ENCODE measurements around the gene AGK.

The AGK gene

DNA sequence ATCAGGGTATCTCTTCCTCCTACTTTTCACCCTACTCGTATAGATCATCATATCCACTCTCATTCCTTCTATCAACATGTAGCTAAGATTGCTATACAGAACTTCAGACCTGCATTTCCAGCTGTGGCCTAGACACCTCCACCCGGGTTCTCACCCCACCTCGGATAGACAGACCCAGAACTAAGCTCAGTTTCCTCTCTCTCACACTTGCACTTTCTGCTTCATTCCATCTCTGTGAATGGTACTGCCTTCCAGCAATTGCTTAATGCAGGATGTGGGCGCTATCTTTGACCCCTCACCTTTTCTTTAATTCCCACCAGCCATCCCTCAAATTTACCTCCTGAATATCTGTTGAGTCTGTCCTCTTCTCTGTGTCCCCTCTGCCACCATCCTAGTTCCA, 35.7 kb downstream of the AGK start:
- Histone ChIP-seq H3K27ac (ENCODE audit: insufficient read depth, low read depth, low read length, poor library complexity, severe bottlenecking) (no peak overlapping the region), H3K4me3 (ENCODE audit: insufficient read depth, low read depth, low read length) (no peak overlapping the region), H3K9me3 (ENCODE audit: control insufficient read depth, low read length) (no peaks in the 10 kb centered on the region), H3K4me1 (ENCODE audit: control insufficient read depth, insufficient read depth, low read length) (peaks cover 2% of the 10 kb centered on the region), H3K27me3 (ENCODE audit: control insufficient read depth, insufficient read depth, low read length, poor library complexity, severe bottlenecking) (no peaks in the 10 kb centered on the region), H3K36me3 (ENCODE audit: control insufficient read depth, insufficient read depth, low read length) (no peaks in the 10 kb centered on the region)
- 91% methylated on average over 4 of the region's 4 CpGs for WGBS, 2 experiments

- WGBS, 2 experiments = 88 to 89% methylated on average over 4 of the region's 4 CpGs
- no peak overlapping the region for H3K27ac ChIP-seq (ENCODE audit: insufficient read depth, low read depth, low read length, poor library complexity, severe bottlenecking)
Observed at GRCh38 chr7:141587304-141587703, 36.1 kb downstream of the AGK start.

DNA sequence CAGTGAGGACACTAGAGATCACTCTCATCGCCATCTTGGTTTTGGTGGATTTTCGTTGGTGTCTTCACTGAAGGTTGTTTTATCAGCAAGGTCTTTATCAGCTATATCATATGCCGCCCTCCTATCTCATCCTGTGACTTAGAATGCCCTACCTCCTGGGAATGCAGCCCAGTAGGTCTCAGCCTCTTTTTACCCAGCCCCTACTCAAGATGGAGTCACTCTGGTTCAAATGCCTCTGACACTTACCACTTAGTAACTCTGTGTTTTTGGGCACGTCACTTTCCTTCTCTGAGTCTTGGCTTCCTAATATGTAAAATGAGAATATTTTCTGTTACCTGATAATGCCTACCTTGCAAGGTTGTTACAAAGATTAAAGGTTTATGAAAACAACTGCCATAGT, 37.7 kb downstream of the AGK start:
- H3K4me1 ChIP-seq (ENCODE audit: control insufficient read depth, insufficient read depth, low read length) = peaks cover 2% of the 10 kb centered on the region
- H3K9me3 ChIP-seq (ENCODE audit: control insufficient read depth, low read length) = no peaks in the 10 kb centered on the region
- no peaks in the 10 kb centered on the region for H3K36me3 ChIP-seq (ENCODE audit: control insufficient read depth, insufficient read depth, low read length)
- no peak overlapping the region for H3K27ac ChIP-seq (ENCODE audit: insufficient read depth, low read depth, low read length, poor library complexity, severe bottlenecking)
- WGBS, 2 experiments = 98% methylated on average over 4 of the region's 4 CpGs
- H3K27me3 ChIP-seq (ENCODE audit: control insufficient read depth, insufficient read depth, low read length, poor library complexity, severe bottlenecking) = no peaks in the 10 kb centered on the region
- no peak overlapping the region for H3K4me3 ChIP-seq (ENCODE audit: insufficient read depth, low read depth, low read length)

More at GRCh38 chr7:141587304-141587703, 36.1 kb downstream of the AGK start:
- H3K36me3 ChIP-seq (ENCODE audit: control insufficient read depth, insufficient read depth, low read length) = no peaks in the 10 kb centered on the region
- H3K27me3 ChIP-seq (ENCODE audit: control insufficient read depth, insufficient read depth, low read length, poor library complexity, severe bottlenecking) = no peaks in the 10 kb centered on the region
- H3K4me3 ChIP-seq (ENCODE audit: insufficient read depth, low read depth, low read length) = no peak overlapping the region
- H3K9me3 ChIP-seq (ENCODE audit: control insufficient read depth, low read length) = no peaks in the 10 kb centered on the region
- peaks cover 2% of the 10 kb centered on the region for H3K4me1 ChIP-seq (ENCODE audit: control insufficient read depth, insufficient read depth, low read length)

- 93 to 96% methylated on average over 3 of the region's 3 CpGs for WGBS, 2 experiments
- Histone ChIP-seq H3K4me1 (ENCODE audit: control insufficient read depth, insufficient read depth, low read length) (peaks cover 2% of the 10 kb centered on the region), H3K27me3 (ENCODE audit: control insufficient read depth, insufficient read depth, low read length, poor library complexity, severe bottlenecking) (no peaks in the 10 kb centered on the region), H3K4me3 (ENCODE audit: insufficient read depth, low read depth, low read length) (no peak overlapping the region), H3K9me3 (ENCODE audit: control insufficient read depth, low read length) (no peaks in the 10 kb centered on the region), H3K27ac (ENCODE audit: insufficient read depth, low read depth, low read length, poor library complexity, severe bottlenecking) (no peak overlapping the region), H3K36me3 (ENCODE audit: control insufficient read depth, insufficient read depth, low read length) (no peaks in the 10 kb centered on the region)
Observed at GRCh38 chr7:141590071-141590470, 38.9 kb downstream of the AGK start.

- Histone ChIP-seq H3K4me1 (ENCODE audit: control insufficient read depth, insufficient read depth, low read length) (peaks cover 2% of the 10 kb centered on the region), H3K27me3 (ENCODE audit: control insufficient read depth, insufficient read depth, low read length, poor library complexity, severe bottlenecking) (no peaks in the 10 kb centered on the region), H3K27ac (ENCODE audit: insufficient read depth, low read depth, low read length, poor library complexity, severe bottlenecking) (no peak overlapping the region), H3K4me3 (ENCODE audit: insufficient read depth, low read depth, low read length) (no peak overlapping the region), H3K9me3 (ENCODE audit: control insufficient read depth, low read length) (no peaks in the 10 kb centered on the region), H3K36me3 (ENCODE audit: control insufficient read depth, insufficient read depth, low read length) (no peaks in the 10 kb centered on the region)
- WGBS, 2 experiments = 94 to 95% methylated on average over 3 of the region's 3 CpGs
Observed at GRCh38 chr7:141590666-141591065, 39.5 kb downstream of the AGK start.

DNA sequence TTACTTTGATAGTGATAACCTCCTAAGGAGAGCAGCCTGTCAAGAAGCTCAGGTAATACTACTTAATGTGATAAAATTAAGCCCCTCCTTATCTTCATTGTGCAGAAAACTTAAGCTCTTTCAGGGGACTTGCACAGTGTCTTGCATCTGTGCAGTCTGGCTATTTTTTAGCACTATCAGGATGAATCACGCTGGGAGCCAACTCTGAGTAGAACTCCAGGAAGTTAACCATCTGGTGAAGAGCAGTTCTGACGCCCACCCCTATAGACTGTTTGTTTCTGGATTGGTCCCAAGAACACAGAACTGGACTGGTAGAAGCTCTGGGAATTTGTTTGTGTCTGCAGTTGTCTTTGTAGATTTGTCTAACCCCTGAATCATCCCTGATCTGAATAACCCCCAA, 41.9 kb downstream of the AGK start:
- Histone ChIP-seq H3K9me3 (ENCODE audit: control insufficient read depth, low read length) (no peaks in the 10 kb centered on the region), H3K4me1 (ENCODE audit: control insufficient read depth, insufficient read depth, low read length) (no peaks in the 10 kb centered on the region), H3K4me3 (ENCODE audit: insufficient read depth, low read depth, low read length) (no peak overlapping the region), H3K27ac (ENCODE audit: insufficient read depth, low read depth, low read length, poor library complexity, severe bottlenecking) (no peak overlapping the region), H3K36me3 (ENCODE audit: control insufficient read depth, insufficient read depth, low read length) (no peaks in the 10 kb centered on the region), H3K27me3 (ENCODE audit: control insufficient read depth, insufficient read depth, low read length, poor library complexity, severe bottlenecking) (no peaks in the 10 kb centered on the region)
- WGBS, 2 experiments = 92 to 93% methylated on average over 2 of the region's 2 CpGs

DNA sequence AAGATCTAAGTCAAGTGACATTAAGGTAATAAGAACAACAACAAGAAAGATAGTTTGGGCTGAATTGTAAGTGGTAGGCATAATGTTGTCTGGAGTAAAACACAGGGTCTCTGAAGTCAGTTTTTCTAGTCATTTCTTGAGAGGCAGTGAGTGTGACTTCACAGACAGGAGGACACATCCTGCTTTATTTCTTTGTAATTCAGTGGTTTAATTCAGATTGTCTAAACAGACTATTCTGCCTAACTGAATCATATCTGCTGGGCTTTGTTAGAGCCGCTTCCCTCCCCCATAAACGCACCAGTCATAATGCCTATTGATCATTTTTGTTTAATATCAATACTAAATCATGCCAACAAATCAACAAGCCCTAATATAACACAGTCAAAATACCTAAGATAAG, 46.8 kb downstream of the AGK start:
- no peak overlapping the region for H3K27ac ChIP-seq (ENCODE audit: insufficient read depth, low read depth, low read length, poor library complexity, severe bottlenecking)
- H3K36me3 ChIP-seq (ENCODE audit: control insufficient read depth, insufficient read depth, low read length) = no peaks in the 10 kb centered on the region
- WGBS, 2 experiments = 94 to 100% methylated on average over 2 of the region's 2 CpGs
- H3K4me3 ChIP-seq (ENCODE audit: insufficient read depth, low read depth, low read length) = no peak overlapping the region
- H3K27me3 ChIP-seq (ENCODE audit: control insufficient read depth, insufficient read depth, low read length, poor library complexity, severe bottlenecking) = no peaks in the 10 kb centered on the region
- no peaks in the 10 kb centered on the region for H3K4me1 ChIP-seq (ENCODE audit: control insufficient read depth, insufficient read depth, low read length)
- H3K9me3 ChIP-seq (ENCODE audit: control insufficient read depth, low read length) = no peaks in the 10 kb centered on the region

DNA sequence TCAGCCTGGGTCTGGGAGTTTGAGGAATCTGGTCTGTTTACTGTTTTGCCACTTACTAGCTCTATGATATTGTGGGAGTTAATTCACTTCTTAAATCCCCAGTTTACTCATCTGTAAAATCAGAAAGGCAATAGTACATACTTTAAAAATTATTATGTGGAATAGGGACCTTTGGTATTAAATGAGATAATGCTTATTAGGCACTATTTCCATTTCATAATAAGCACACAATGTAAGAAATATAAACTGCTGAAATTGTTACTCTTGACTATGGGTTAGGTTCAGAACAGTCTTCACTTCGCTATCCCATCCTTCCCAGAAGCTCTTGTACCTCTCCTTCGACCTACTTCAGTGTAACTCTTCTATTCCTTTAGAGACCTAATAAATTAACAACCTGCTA, 47.2 kb downstream of the AGK start:
- 96 to 100% methylated on average over 2 of the region's 2 CpGs for WGBS, 2 experiments
- no peak overlapping the region for H3K27ac ChIP-seq (ENCODE audit: insufficient read depth, low read depth, low read length, poor library complexity, severe bottlenecking)
- H3K4me1 ChIP-seq (ENCODE audit: control insufficient read depth, insufficient read depth, low read length) = no peaks in the 10 kb centered on the region
- H3K9me3 ChIP-seq (ENCODE audit: control insufficient read depth, low read length) = no peaks in the 10 kb centered on the region
- no peaks in the 10 kb centered on the region for H3K27me3 ChIP-seq (ENCODE audit: control insufficient read depth, insufficient read depth, low read length, poor library complexity, severe bottlenecking)
- no peak overlapping the region for H3K4me3 ChIP-seq (ENCODE audit: insufficient read depth, low read depth, low read length)
- H3K36me3 ChIP-seq (ENCODE audit: control insufficient read depth, insufficient read depth, low read length) = no peaks in the 10 kb centered on the region

DNA sequence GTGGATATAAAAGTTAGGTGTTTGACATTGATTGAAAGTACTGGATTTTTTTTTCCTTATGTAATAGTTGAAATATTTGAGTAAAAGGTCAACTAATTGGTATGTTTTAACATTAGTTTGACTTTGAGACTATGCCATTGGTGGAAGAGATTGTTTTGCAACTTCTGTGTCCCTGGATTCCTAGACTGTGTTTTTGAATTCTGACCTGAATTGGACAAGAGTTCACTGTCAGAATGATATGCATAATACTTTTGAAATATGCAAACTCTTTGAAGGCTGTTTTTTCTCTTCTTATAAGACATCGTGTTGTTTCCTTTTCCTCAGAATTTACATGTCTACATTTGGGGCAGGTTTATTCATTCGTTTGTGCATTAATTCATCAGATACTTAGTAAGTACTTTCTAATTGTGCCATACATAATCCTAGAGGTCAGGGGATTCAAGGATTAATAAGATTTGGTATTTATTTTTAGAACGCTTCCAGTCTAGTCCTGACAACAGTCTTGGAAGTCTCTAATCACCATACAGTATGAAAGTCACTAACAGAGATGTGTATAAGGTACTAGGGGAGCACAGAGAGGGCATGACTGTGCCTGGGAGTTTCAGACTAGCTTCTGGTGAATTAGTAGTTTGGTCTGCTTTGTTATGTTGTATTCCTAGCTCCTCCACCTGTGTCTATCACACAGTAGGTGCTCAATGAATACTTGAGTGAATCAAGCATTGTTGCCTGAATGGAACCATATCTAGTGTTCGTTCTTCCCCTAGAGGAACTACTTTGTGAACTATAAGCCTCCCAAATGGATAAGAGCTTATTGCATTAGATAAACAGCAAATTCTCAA, 49.2 kb downstream of the AGK start:
- H3K4me1 ChIP-seq (ENCODE audit: control insufficient read depth, insufficient read depth, low read length) = no peaks in the 10 kb centered on the region
- no peaks in the 10 kb centered on the region for H3K9me3 ChIP-seq (ENCODE audit: control insufficient read depth, low read length)
- no peak overlapping the region for H3K4me3 ChIP-seq (ENCODE audit: insufficient read depth, low read depth, low read length)
- no peak overlapping the region for H3K27ac ChIP-seq (ENCODE audit: insufficient read depth, low read depth, low read length, poor library complexity, severe bottlenecking)
- H3K36me3 ChIP-seq (ENCODE audit: control insufficient read depth, insufficient read depth, low read length) = no peaks in the 10 kb centered on the region
- no peaks in the 10 kb centered on the region for H3K27me3 ChIP-seq (ENCODE audit: control insufficient read depth, insufficient read depth, low read length, poor library complexity, severe bottlenecking)
- WGBS, 2 experiments = 91 to 96% methylated on average over 2 to 3 of the region's 4 CpGs

DNA sequence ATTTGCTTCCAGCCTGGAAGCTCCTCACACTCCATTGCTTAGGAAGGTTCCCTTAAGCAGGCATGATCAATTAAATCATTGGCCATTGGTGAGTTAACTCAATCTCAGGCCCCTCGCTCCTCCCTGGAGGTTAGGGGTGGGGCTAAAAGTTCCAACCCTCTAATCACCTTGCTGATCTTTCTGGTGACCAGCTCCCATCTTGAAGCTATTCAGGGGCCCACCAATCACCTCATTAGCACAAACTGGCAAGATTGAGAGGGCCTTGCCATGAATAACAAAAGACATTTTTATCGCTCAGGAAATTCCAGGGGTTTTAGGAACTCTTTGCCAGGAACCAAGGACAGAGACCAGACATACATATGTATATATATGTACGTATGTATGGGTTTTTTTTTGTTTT, 58.4 kb downstream of the AGK start:
- H3K4me1 ChIP-seq (ENCODE audit: control insufficient read depth, insufficient read depth, low read length) = no peaks in the 10 kb centered on the region
- peaks cover 16% of the 10 kb centered on the region for H3K36me3 ChIP-seq (ENCODE audit: control insufficient read depth, insufficient read depth, low read length)
- H3K9me3 ChIP-seq (ENCODE audit: control insufficient read depth, low read length) = no peaks in the 10 kb centered on the region
- no peak overlapping the region for H3K27ac ChIP-seq (ENCODE audit: insufficient read depth, low read depth, low read length, poor library complexity, severe bottlenecking)
- no peaks in the 10 kb centered on the region for H3K27me3 ChIP-seq (ENCODE audit: control insufficient read depth, insufficient read depth, low read length, poor library complexity, severe bottlenecking)
- WGBS, 2 experiments = 91 to 94% methylated on average over 2 to 3 of the region's 3 CpGs
- H3K4me3 ChIP-seq (ENCODE audit: insufficient read depth, low read depth, low read length) = no peak overlapping the region

All from ectodermal cell (in vitro differentiated cells).